Measurements from ENCODE around the gene OTX2. TPM values are rescaled to one million over a fixed set of nuclear protein-coding genes. Genes with fewer than 3 reads are reported as not detected.

The OTX2 gene
- polyA plus RNA-seq (ENCODE audit: insufficient read length in 4 of 4) = not detected

- no peak for DNase-seq (ENCODE audit: low read depth in 4 of 4, low spot score in 3 of 4)
Observed at GRCh38 chr14:56810147-56810719, at the start of gene OTX2. Gene OTX2 (minus strand): TSS chr14:56810479. CDS start chr14:56805456, 5,023 bp downstream.

GRCh38 chr14:56858422-56858821 is 48.1 kb upstream of the OTX2 start:
- no peak for DNase-seq (ENCODE audit: low read depth in 4 of 4, low spot score in 3 of 4)

DNA sequence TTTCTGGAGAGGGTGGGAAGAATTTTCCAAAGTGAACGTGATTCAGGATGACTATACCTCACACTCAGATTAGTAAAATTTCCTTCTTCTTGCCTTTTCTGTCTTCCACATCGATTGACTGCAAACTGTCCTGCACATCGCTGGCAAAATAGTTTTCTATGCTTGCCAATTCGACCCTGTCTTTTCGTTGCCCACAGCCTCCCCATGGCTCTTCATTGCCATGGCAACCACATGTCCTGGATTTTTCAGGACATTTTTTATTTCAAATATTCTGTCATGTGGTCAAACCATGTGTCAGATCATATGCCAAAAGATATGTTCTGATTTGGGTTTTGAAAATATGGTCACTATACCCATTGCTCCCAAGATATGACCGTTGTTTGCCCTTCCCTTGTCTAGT is 46.9 kb upstream of the OTX2 start:
- DNase-seq (ENCODE audit: low read depth in 4 of 4, low spot score in 3 of 4) = no peak

DNA sequence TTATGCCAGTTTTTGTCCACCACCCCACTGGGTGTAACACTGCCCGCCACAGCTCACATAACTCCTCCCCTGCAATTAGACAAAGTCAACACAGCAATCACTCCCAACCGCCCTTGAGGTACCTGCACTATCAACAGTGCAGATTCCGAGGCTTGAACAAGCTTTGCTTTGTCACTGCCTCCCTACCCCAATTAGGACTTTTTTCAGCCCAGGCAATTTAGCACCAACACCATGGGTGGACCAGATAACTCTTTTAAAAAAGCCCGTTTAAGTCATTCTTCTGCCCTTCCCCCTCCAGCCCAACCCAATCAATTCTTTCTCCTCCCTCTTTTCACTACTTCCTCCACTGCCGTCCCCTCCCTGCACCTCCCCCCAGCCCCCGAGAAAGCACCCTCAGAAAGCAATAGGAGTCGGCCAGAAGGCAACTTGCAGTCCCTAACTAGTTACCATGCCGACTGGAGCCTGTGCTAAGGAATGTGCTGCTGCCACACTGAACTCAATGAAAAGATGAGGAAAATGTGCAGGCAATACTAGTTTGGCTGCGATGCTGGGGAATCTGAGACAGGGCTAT is 45.7 kb upstream of the OTX2 start:
- no peak for DNase-seq (ENCODE audit: low read depth in 4 of 4, low spot score in 3 of 4)

DNA sequence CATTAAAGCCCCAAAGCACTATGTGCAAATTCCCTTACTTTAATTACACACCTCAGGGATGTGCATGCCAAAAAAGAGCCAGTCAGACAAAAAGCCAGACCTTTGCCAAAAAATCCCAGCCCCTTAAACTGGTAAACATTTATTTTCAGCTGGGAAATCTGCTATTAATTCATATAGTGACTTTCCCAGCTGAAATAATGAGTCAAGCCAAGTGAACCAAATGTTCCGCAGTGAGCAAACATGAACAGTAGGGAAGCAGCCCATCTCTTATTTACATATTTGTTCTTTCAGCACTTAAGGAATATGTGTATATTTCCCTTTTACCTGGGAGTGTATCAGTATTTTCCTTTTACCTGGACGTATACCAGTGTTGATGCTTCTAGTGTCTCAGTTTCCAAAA is 44.0 kb upstream of the OTX2 start:
- DNase-seq (ENCODE audit: low read depth in 4 of 4, low spot score in 3 of 4) = no peak

- peak in 1 of 4 donors; percentile 36 for DNase-seq (ENCODE audit: low read depth in 4 of 4, low spot score in 3 of 4)
Observed at GRCh38 chr14:56846970-56847930, 37.0 kb upstream of the OTX2 start.

DNA sequence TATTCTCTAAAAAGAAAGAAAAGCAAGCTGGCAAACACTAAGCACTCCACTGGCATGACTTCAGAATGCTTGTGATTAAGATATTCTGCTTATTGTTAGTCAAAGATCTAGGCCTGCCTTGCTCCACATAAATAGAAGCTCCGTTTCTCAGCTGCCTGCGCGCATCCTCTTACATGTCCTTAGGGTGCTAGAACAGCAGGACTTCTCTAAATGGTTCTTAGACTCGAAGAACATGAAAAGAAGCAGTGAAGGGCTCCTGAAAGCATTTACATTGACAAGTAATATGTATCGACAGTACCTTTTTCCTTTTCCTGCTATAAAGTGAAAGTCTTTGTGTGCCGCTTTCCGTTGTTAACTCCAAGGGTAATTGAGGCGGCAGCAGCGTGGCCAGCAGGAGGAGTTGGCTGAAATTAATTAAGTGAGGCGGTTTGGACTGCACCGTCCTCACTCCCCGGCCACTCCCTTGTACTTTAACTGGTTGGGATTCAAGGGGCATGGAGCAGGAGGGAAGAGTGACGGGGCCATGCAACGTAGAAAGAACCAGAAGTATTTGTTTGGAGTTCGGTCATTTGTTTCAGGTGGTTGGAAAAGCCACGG is 34.2 kb upstream of the OTX2 start:
- DNase-seq (ENCODE audit: low read depth in 4 of 4, low spot score in 3 of 4) = no peak

DNA sequence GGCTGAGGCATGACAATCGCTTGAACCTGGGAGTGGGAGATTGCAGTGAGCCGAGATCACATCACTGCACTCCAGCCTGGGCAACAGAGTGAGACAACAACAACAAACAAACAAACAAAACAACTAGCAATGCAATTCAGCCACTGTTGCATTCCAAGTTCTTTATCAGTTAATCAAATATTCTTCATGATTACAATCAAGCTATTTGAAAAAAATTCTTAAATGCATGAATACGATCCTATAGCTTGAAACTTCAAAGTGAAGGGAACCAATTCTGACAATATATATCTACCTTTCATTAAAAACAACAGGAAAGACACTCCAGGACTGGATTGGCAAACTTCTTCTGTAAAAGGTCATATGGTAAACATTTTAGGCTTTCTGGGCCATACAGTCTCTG is 31.3 kb upstream of the OTX2 start:
- DNase-seq (ENCODE audit: low read depth in 4 of 4, low spot score in 3 of 4) = no peak

- DNase-seq (ENCODE audit: low read depth in 4 of 4, low spot score in 3 of 4) = no peak
Observed at GRCh38 chr14:56840221-56840620, 29.9 kb upstream of the OTX2 start.

GRCh38 chr14:56829151-56829550 is 18.9 kb upstream of the OTX2 start:
- no peak for DNase-seq (ENCODE audit: low read depth in 4 of 4, low spot score in 3 of 4)

DNA sequence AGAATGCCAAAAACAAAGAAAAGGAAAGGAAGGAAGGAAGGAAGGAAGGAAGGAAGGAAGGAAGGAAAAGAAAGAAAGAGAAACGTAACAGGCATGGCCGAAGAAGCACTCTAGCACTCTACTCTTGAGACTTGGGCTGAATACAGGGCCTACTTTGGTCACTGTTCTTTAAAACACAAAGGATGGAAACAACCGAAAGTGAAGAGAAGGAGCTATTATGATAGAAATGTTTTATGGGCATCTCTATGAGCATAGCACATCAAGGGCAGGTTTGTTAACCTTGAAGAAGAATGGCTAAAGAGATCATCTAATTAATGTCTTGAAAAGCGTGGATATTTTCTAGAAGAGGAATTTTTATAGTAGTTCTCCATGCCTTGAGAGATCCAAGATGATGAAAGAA is 15.9 kb upstream of the OTX2 start:
- DNase-seq (ENCODE audit: low read depth in 4 of 4, low spot score in 3 of 4) = no peak

GRCh38 chr14:56821805-56822610 is 11.7 kb upstream of the OTX2 start:
- DNase-seq (ENCODE audit: low read depth in 4 of 4, low spot score in 3 of 4) = no peak

DNA sequence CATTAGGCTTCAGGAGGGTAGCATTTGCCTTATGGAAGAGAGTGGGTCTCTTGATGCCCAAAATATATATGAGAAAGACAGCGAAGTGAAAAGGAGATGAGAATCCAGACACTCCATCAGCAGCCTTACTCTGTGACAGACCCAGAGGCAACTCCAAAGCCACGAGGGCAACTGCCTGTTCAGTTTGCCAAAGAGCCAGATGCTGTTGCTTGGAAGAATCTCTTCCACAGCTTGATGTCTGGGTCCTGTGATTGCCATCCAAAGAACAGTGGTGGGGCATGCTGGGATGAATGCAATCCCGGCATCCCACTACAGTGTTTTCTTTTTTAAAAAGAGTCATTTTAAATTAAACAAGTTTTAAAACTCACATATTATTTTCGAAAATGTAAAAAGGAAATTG is 10.9 kb upstream of the OTX2 start:
- DNase-seq (ENCODE audit: low read depth in 4 of 4, low spot score in 3 of 4) = no peak

DNA sequence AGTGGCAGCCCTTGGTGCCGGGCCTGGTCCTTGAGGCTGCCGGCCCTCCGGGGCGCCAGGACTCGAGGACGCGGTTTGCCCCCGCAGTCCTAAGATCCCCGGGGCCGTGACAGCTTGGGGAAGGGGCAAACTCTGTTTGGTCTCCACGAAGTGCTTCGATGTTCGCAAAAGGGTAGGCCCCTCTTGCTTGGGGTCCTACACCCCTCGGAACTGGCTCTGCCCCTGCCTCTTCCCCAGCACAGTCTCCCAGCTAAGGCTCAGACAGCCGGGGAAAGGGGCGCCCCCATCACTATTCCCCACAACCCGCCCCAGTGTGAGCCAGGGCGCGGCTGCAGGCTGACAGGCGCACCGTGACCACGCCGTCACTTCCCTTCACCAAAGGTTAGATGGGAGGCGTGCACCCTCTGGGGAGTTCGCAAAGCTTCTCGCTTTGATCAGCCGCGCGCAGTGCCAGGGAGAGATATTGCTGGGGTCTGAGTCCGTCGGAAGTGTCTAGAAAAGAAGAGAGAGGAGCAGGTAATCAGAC is 7.2 kb upstream of the OTX2 start:
- DNase-seq (ENCODE audit: low read depth in 4 of 4, low spot score in 3 of 4) = no peak

DNA sequence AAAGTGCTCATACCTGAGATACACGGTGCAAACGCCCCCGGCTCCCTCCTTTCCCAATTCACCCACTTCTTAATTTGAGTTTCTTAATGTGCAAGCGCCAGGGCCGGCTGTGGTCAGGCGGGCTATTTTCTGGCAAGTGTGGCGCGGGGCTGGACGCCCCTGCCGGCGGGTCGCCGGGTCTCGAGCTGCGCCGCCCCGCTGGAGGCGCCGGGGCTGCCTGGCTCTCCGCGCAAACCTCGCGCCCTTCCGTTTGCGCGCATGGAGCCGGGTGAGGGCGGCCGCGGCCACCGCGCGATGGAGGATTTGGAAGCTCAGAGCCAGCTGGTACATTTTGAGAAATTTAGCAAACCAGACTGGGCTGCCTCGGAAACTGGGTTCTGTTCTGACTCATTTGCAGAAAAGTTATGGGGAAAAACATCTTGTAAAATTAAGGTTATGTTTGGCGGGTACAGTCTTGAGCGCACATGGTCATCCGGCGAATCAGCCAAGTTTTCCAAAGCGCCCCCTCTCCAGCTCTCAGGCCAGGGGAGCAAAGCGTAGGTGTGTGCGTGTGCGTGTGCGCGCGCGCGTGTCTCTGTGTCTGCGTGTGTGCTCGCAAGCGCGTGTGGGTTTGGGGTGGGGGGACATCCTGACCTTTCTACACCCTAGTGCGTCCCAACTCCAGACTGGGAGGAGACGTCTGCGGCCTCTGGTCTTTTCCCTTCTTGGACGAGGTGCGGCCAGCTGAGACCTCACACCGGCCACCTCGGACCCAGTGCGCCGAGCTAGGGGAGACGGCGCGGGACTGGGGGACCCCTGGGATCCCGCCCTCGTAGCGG is 6.5 kb upstream of the OTX2 start:
- no peak for DNase-seq (ENCODE audit: low read depth in 4 of 4, low spot score in 3 of 4)

- no peak for DNase-seq (ENCODE audit: low read depth in 4 of 4, low spot score in 3 of 4)
Observed at GRCh38 chr14:56815745-56816144, 5.5 kb upstream of the OTX2 start.

DNA sequence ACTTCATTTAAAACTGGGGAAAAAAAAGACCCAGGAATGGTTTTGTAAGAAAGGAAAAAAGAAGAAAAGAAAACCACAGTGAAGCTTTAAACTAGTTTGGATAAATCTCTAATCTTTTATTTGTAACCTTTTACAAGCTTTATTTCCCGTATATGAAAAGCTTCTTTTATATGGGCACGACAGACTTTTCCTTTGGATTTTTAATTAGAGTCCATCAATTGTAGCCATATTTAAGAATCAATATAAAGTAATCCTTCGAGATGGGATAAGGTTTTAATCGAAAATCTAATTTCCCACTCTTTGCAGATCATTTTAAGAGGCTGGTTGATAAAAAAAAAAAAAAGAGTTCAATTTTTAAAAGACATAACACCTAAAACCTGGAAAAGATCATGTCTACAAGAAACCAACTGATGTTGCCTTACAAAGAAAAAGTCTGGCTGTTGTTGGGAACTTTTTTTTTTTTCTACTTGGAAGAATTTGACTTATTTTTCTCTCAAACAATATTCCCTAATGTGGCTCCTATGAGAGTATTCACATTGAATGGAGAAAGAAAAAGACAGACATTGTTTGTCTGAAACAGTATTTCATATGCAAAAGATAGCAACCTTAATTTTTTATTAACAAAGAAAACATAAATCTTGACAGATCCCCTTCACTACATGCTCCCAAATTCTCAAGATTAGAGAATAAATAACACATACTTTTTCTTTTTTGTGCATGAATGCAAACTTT is 4.9 kb upstream of the OTX2 start:
- no peak for DNase-seq (ENCODE audit: low read depth in 4 of 4, low spot score in 3 of 4)

DNA sequence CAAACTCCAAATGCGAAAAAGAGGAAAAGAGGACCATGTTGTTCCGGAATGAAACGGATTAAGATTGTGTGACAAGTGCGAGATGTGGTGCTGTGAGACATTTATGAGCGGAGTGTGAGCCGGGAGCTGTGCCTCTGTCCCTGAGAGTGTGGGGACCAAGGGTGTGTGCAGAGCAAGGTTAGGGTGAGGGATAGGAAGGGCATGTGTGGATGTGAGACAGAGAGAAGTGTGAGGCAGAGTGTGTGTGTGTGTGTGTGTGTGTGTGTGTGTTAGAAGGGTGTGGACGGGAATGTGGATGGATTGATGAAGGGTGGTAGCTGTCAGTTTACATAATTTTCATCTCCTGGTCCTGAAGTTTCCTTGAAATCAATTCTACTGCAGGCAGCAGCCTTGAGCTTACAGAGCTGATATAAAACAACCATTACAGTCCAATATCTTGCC is 4.3 kb upstream of the OTX2 start:
- no peak for DNase-seq (ENCODE audit: low read depth in 4 of 4, low spot score in 3 of 4)

GRCh38 chr14:56813143-56813551 is 2.9 kb upstream of the OTX2 start:
- no peak for DNase-seq (ENCODE audit: low read depth in 4 of 4, low spot score in 3 of 4)

All from right renal pelvis (tissue), 4 donors.